ENCODE results near the gene RC3H1. TPM values are rescaled to one million over a fixed set of nuclear protein-coding genes. Genes with fewer than 3 reads are reported as not detected.
"Not testable (repeated sequence)": the region's sequence is repeated elsewhere in the genome, so short reads cannot be mapped to it uniquely, and the experiment has no call there.

RC3H1 gene
- total RNA-seq, 2 donors from 2014 or later = 25.3 to 41.5 TPM

GRCh38 chr1:173995475-173995874 lies 26.7 kb downstream of the RC3H1 start:
- Histone ChIP-seq H3K36me3 (peaks cover 14% of the 10 kb centered on the region), H3K9me3 (no peaks in the 10 kb centered on the region), H3K4me3 (no peak overlapping the region), H3K27ac (no peak overlapping the region), H3K4me1 (ENCODE audit: control insufficient read depth in 1 of 2, low read depth in 2 of 2) (peaks cover 7 to 20% of the 10 kb centered on the region in 2 donors), H3K27me3 (replicated peaks; ENCODE audit: insufficient read depth) (no peaks in the 10 kb centered on the region)
- DNase-seq (ENCODE audit: low spot score) = no peak
- no peak for ATAC-seq (ENCODE audit: insufficient number of reproducible peaks, low FRiP score, low read depth)
- TF ChIP-seq, protein P1, sequence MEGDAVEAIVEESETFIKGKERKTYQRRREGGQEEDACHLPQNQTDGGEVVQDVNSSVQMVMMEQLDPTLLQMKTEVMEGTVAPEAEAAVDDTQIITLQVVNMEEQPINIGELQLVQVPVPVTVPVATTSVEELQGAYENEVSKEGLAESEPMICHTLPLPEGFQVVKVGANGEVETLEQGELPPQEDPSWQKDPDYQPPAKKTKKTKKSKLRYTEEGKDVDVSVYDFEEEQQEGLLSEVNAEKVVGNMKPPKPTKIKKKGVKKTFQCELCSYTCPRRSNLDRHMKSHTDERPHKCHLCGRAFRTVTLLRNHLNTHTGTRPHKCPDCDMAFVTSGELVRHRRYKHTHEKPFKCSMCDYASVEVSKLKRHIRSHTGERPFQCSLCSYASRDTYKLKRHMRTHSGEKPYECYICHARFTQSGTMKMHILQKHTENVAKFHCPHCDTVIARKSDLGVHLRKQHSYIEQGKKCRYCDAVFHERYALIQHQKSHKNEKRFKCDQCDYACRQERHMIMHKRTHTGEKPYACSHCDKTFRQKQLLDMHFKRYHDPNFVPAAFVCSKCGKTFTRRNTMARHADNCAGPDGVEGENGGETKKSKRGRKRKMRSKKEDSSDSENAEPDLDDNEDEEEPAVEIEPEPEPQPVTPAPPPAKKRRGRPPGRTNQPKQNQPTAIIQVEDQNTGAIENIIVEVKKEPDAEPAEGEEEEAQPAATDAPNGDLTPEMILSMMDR (IDR thresholded peaks at IDR 0.05) = no peak

GRCh38 chr1:173993948-173994347 lies 28.2 kb downstream of the RC3H1 start:
- H3K27me3 ChIP-seq (replicated peaks; ENCODE audit: insufficient read depth); H3K9me3 ChIP-seq; DNase-seq (ENCODE audit: low spot score); ATAC-seq (ENCODE audit: insufficient number of reproducible peaks, low FRiP score, low read depth); H3K4me3 ChIP-seq; H3K27ac ChIP-seq: not testable (repeated sequence)
- Histone ChIP-seq H3K4me1 (ENCODE audit: control insufficient read depth in 1 of 2, low read depth in 2 of 2) (peaks cover 7 to 15% of the 10 kb centered on the region in 2 donors), H3K36me3 (peaks cover 18% of the 10 kb centered on the region)

DNA sequence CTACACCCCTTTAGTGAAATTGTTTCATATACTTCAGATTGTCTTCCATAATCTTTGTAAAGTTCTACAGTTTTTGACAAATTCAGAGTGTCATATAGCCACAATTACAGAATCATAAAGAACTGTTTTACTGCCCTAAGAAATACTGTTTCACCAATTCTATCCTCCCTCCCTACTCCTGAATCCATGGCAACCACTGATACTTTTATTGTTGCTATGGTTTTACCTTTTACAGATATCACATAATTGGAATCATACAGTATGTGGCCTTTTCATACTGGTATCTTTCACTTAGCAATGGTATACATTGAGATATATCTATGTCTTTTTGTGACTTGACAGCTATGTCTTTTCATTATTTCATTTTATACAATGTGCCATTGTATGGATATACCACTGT lies 34.1 kb downstream of the RC3H1 start:
- ATAC-seq (ENCODE audit: insufficient number of reproducible peaks, low FRiP score, low read depth) (no peak), DNase-seq (ENCODE audit: low spot score) (no peak)
- no peaks in the 10 kb centered on the region for H3K9me3 ChIP-seq
- no peaks in the 10 kb centered on the region for H3K27me3 ChIP-seq (replicated peaks; ENCODE audit: insufficient read depth)
- no peaks in the 10 kb centered on the region for H3K4me1 ChIP-seq (ENCODE audit: control insufficient read depth in 1 of 2, low read depth in 2 of 2)
- no peak overlapping the region for H3K27ac ChIP-seq
- peaks cover 25% of the 10 kb centered on the region for H3K36me3 ChIP-seq
- H3K4me3 ChIP-seq = no peak overlapping the region
- TF ChIP-seq, protein P1 (IDR thresholded peaks at IDR 0.05) = no peak

GRCh38 chr1:173986951-173987350 lies 35.2 kb downstream of the RC3H1 start:
- no peak for ATAC-seq (ENCODE audit: insufficient number of reproducible peaks, low FRiP score, low read depth)
- no peaks in the 10 kb centered on the region for H3K9me3 ChIP-seq
- TF ChIP-seq, protein P1 (IDR thresholded peaks at IDR 0.05) = no peak
- H3K4me3 ChIP-seq = no peak overlapping the region
- H3K27me3 ChIP-seq (replicated peaks; ENCODE audit: insufficient read depth) = no peaks in the 10 kb centered on the region
- no peaks in the 10 kb centered on the region for H3K4me1 ChIP-seq (ENCODE audit: control insufficient read depth in 1 of 2, low read depth in 2 of 2)
- H3K36me3 ChIP-seq = peaks cover 23% of the 10 kb centered on the region
- H3K27ac ChIP-seq = no peak overlapping the region
- DNase-seq (ENCODE audit: low spot score) = no peak

DNA sequence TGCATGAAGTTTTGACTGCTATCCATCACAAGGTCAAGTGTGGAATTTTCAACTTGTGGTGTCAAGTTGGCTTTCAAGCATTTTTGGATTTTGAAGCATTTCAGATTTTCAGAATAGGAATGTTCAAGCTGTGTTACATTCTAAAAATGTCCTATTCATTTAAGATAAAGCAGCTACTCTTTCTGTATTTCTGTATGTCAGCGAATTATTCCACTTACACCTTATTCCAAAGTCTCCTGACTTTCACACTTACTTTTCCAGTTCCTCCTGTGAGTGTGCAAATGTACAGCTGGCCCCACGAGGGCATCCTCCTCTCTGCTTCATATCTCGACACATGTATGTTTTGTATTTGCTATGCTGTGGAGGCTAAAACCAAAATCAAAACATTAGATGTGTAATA lies 51.9 kb downstream of the RC3H1 start:
- DNase-seq (ENCODE audit: low spot score) (no peak), ATAC-seq (ENCODE audit: insufficient number of reproducible peaks, low FRiP score, low read depth) (no peak)
- Histone ChIP-seq H3K36me3 (peaks cover 50% of the 10 kb centered on the region), H3K27ac (no peak overlapping the region), H3K9me3 (no peaks in the 10 kb centered on the region), H3K4me3 (no peak overlapping the region), H3K27me3 (replicated peaks; ENCODE audit: insufficient read depth) (no peaks in the 10 kb centered on the region), H3K4me1 (ENCODE audit: control insufficient read depth in 1 of 2, low read depth in 2 of 2) (no peaks in the 10 kb centered on the region)
- TF ChIP-seq, protein P1 (IDR thresholded peaks at IDR 0.05) = no peak

DNA sequence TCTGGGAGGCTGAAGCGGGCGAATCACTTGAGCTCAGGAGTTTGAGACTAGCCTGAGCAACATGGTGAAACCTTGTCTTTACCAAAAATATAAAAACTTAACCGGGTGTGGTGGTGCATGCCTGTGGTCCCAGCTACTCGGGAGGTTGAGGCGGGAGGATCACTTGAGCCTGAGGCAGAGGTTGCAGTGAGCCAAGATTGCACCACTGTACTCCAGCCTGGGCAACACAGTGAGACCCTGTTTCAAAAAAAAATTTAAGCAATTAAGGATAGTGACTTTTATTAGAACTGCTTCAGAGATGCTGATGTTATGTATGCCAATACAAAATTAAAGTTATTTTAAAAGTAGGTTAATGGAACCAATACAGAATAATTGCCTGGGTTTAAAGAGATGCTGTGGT lies 56.3 kb downstream of the RC3H1 start:
- ATAC-seq (ENCODE audit: insufficient number of reproducible peaks, low FRiP score, low read depth); H3K27me3 ChIP-seq (replicated peaks; ENCODE audit: insufficient read depth); H3K9me3 ChIP-seq; H3K27ac ChIP-seq; H3K4me1 ChIP-seq (ENCODE audit: control insufficient read depth in 1 of 2, low read depth in 2 of 2); H3K4me3 ChIP-seq; DNase-seq (ENCODE audit: low spot score): not testable (repeated sequence)
- H3K36me3 ChIP-seq = peaks cover 43% of the 10 kb centered on the region

All from thoracic aorta (tissue), 2 donors.